HG02973 (cell line): ENCODE results near the gene NAT16.
"Not testable (repeated sequence)": the region's sequence is repeated elsewhere in the genome, so short reads cannot be mapped to it uniquely, and the experiment has no call there.

Source experiments
- ATAC-seq: cut with Tn5 transposase; IDR thresholded peaks from one replicate; pipeline ENCODE4 v1.9.1; 2021; ENCODE audit warnings: moderate library complexity; ENCODE audit not compliant: unreplicated experiment

NAT16 gene

DNA sequence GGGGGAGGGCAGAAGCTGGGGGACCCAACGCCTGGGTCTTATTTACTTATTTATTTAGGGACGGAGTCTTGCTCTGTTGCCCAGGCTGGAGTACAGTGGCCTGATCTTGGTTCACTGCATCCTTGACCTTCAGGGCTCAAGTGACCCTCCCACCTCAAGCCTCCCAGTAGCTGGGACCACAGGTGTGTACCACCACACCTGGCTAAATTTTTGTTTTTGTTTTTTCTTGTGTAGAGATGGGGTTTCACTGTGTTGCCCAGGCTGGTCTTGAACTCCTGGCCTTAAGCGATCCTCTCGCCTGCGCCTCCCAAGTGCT is 22.5 kb upstream of the NAT16 start:
- ATAC-seq, result no peak

DNA sequence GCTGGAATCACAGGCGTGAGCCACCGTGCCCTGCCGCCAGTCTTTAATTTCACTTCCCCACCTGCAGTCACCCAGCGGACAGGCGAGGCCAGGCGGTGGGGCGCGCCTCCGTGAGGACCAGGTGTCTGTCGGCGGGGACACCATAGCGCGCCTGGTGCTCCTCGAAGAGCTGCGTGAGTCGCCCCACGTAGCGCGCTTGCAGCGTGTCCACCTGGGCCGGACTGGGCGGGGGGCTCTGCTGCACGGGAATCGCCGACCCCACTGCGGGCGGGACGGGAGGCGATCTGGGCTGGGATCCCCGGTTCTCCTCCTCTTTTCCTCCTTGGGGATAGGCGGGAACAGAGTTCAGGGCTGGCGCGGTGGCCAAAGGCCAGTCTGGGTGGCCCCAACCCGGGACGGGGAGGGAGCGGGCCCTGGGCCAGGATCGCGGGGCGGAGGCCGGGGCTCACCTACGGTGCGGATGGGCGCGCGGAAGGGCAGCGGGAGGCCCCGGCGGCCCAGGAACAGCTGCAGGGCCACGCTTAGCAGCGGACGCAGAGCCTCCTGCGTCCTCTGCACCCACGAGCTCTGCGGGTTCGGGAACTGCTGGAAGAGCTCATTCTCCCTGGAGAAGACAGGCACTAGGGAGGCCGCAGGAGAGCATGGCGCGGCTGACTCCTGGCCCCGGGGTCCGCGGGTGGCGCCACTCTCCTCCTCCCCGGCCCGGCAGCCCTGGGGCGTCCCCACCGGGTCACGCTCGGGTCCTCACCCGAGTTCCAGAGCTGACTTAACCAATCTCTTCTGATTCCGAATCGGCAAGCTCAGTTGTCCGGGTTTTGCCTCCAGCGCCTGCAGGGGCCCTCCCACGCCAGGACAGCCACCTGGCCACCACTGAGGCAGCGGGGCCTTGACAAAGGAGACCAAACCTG is 21.9 kb upstream of the NAT16 start:
- ATAC-seq, result no peak

DNA sequence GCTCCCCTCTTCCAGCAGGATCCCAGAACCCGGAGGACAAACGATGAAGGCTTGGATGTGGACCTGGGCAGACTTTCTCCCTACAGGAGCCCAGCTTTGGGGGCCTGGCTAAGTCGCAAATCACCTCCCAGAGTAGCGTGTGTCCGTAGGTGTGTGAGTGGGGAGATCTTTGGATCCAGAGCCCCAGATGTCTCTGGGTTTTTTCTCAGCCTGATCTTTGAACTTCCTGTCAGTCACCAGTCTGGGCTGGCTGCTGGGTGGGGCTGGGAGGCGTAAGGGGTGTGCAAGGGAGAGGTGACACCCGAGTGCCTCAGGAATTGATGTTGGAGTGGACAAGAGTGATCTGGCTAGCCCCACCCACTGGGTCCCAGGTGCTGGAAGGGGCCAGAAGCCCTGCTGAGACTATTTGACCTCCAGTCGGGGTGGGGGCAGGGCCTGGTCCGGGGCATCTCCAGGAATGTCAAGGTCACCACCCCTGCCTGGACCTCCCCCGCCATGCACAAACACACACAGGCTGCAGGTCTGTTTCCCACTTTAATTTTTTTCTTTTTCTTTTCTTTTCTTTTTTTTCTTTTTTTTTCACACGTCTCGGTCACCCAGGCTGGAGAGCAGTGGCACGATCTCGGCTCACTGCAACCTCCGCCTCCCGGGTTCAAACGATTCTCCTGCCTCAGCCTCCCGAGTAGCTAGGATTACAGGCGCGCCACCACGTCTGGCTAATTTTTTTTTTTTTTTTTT is 20.9 kb upstream of the NAT16 start, which contains the start of gene MOGAT3:
Gene MOGAT3, minus strand, starts transcription at position 175 of the 738 bp plus-strand sequence. CDS start 182 bp downstream, outside the sequence.
- no peak for ATAC-seq

DNA sequence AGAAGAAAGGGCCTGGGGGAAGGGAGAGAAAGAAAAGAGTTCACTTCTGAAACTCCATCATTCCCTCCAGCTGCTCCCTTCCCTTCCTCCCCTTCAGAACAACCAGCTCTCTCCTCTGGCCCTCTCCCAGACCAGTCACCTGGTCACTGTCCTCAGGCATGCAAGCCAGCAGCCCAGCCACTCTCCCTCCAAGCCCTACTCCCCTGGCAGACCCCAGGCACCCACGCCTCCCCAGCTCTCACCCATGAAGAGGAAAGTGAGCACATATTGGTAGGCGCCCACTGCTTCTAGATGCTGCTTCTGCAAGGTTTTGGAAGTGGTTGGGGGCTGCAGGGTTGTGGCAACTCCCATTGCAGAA is 20.4 kb upstream of the NAT16 start:
- ATAC-seq, result no peak

DNA sequence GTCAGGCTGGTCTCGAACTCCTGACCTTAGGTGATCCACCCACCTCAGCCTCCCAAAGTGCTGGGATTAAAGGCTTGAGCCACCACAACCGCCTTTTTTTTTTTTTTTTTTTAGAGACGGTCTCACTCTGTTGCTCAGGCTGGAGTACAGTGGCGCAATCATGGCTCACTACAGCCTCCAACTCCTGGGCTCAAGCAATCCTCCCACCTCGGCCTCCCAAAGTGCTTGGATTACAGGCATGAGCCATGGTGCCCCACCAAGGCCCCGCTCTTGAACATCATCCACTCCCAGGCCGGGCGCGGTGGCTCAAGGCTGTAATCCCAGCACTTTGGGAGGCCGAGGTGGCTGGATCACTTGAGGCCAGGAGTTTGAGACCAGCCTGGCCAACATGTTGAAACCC is 19.4 kb upstream of the NAT16 start:
- ATAC-seq, result not testable (repeated sequence)

DNA sequence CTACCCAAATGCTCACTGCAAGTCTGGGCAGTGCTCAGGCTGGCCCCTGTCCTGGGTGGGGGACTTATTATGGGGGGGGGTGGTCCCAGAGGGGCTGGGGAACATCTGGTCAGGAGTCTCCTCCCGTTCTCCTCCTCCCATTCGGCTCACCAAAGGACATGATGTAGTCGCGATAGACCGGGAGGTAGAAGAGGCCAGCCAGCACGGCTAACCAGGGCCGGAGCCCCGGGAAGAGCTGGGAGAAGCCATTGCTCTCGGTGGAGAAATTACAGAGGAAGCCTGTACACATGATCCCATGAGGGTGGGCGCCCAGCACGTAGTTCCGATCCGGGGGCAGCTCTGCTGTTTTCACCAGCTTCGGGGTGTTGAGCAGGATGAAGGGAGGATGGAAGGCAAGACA is 18.4 kb upstream of the NAT16 start:
- no peak for ATAC-seq

DNA sequence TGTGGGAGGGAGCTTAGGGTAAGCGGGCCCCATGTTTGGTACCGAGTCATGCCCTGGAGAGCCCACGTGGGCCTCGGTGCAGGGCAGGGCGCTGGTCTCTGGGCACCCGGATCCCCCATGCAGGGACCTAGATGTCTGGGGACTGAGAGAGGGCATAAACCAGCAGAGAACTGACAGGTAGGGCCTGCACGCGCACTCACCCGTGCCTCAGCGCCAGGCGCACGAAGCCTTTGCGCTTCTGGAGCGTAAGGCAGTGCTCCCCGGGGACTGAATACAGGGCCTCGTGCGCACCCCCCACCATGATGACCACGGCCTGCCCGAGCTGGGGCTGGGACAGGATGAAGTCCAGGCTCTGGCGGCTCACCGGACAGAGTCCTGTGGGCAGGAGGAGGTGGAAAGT is 17.9 kb upstream of the NAT16 start:
- no peak for ATAC-seq

DNA sequence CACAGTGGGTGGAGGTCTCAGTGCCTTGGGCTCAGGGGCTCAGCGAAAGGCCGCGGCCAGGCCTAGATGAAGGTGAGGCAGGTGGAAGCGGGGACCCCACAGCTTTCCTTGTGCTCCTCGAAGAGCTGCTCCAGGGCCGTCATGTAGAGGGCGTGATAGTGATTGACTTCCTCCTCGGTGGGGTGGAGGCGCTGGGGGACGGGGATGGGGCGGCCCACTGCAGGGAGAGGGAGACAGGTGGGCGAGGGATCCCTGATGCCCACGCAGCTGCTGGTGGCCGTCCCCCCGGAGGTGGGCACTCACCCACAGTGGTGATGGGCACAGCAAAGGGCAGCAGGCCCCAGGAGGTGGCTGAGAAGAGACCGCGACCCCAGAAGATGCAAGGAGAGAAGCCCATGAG is 15.8 kb upstream of the NAT16 start:
- no peak for ATAC-seq

DNA sequence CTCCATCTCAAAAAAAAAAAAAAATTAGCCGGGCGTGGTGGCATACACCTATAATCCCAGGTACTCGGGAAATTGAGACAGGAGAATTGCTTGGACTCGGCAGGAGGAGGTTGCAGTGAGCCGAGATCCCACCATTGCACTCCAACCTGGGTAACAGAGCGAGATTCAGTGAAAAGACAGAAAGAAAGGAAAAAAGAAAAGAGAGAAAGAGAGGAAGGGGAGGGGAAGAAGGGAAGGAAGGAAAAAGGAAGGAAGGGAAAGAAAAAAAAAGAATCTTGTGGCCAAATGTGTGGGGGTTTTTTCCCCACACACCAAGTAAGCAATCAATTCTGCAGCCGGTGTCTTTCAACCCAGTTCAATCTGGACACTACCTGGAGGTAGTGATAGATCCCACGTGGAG is 9.0 kb upstream of the NAT16 start:
- no peak for ATAC-seq

DNA sequence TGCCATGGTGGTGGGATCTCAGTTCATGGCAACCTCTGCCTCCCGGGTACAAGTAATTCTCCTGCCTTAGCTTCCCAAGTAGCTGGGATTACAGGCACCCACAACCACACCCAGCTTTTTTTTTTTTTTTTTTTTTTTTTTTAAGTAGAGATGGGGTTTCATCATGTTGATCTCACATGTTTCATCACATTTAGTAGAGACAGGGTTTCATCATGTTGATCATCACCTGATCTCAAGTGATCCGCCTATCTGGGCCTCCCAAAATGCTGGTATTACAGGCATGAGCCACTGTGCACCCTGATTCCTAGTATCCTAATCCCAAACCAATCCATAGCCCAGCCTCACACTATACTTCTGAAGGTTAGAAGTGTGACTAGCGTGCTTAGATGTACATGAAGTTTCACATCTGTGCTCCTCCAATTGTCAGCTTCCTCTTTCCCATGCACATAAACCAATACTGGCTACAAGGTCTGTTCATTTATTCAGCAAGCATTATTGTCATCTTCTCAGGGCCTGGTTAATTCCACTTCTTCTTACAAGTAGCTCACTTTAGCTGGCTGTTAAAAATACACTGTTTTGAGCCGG is 6.8 kb upstream of the NAT16 start:
- no peak for ATAC-seq

DNA sequence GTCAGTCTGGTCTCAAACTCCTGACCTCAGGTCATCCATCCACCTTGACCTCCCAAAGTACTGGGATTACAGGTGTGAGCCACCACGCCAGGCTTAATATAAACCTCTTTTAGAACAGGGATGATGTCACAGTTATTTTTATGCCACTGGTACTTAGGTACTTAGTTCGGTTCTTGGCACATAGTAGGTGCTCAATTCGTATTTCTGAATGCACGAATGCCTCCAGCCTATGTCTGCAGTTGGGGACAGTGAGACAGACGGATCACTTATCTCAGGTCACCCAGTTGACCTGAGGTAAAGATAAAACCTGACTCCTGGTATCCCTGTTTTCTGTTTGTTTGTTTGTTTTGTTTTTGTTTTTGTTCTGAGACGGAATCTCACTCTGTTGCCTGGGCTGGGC is 6.1 kb upstream of the NAT16 start:
- no peak for ATAC-seq

DNA sequence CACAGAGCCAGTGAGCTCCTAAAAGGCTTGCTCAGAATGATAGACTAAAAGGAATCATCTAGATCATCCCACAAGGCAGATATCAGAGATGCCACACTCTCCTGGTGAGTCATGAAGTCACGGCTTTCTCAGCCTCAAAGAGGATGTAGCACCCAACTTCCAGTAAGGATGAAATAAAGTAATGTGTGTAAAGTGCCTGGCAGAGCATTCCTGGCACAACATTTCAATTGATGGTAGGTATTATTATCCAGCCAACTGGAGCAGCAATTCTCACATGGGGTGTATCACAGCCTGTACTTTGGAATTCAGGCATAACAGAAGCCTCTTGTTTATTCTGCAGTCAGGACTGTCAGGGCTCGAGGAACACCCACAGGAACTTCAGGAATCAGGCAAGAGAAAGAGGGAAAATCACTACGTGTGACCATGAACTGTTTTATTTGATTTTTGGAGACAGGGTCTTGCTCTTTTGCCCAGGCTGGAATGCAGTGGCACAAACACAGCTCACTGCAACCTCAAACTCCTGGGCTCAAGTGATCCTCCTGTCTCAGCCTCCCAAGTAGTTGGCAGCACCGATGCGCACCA is 5.3 kb upstream of the NAT16 start:
- no peak for ATAC-seq

DNA sequence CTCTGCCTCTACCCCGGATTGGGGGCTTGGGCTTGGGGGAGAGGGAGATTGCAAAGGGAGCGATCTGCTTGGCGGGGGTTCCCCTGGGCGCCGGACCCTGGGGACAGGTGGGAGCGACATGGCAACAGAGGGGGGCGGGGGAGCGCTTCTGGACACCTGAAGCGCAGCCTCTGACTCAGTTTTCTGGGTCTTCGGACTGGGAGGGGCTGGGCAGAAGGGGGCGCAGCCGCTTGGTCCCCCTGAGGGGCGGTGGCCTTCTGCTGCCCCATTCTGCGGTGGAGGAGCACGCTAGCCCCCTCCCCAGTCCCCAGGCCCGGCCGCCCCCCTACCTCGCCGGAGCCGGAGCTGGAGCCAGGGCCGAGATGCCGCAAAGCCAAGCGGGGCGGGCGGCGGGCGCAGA is 380 bp downstream of the NAT16 start:
- no peak for ATAC-seq

DNA sequence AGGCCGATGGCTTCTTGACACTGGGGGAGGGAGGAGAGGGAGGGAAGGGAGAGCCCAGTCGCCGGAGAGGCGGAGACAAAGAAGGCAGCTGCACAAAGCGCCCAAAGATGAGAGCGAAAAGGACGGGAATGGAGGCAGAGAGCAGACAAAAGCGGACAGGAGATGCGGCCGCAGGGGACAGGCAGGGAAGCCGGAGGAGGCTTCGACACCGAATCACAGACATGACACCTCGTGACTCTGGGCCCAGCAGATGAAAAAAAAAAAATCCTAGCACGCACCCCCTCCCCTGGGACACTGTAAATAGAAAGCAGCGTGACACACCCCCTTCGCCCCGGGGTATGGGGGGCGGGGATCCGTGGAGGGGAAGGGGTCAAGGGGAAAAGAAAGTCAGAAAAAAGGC is 976 bp downstream of the NAT16 start:
- no peak for ATAC-seq

DNA sequence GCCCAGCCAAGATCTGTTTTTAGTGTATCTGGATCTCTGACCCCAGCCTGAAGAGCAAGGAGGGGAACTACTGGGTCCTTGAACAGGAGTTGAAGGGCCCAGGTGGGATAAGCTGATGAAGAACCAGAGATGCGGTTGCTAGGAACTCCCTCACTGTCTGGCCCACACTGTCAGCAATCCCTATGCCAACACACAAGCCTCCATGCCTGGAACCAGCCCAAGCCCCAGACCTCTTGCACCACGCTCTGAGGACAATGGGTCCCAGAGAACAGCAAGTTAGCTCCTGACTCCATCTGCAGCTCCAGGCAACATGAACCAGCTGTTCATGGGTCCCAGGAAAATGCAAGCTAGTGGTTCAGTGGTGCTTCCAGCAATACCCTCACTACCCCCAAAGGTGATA is 2.4 kb downstream of the NAT16 start:
- no peak for ATAC-seq

DNA sequence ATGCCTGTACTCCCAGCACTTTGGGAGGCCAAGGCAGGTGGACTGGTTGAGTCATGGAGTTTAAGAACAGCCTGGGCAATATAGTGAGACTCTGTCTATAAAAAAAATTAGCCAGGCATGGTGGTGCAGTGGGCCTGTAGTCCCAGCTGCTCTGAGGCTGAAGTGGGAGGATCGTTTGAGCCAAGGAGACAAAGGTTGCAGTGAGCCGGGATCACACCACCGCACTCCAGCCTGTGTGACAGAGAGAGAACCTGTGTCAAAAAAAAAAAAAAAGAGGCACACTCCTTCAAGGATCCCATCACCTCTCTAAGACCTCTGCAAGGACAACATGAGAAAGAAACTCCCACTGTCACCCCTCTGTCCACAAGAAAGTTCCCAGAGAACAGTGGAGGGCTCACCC is 4.4 kb downstream of the NAT16 start:
- no peak for ATAC-seq

DNA sequence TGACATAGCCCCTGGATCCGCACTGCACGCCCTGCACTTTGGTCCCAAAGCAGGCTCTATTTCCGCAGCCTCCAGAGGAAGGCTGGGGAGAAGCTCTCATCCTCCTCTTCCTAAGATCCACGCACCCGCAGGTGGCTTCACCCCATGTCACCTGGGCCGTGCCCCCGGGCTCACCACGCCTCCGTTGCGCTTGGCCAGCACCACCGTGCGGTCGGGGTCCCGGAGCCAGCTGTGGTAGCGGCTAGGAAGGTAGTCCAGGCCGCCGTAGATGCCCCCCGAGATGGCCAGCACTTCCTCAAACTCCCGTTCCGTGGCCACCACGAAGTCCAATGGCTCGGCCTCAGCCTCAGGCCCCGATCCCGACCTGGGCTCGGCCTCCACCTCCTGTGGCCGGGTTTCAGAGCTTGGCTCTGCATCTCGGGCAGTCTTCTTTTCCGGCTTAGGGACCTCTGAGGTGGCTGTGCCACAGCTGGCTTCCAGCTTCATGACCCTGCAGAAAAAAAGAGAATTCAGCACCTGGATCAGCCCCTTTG is 5.7 kb downstream of the NAT16 start:
- no peak for ATAC-seq

DNA sequence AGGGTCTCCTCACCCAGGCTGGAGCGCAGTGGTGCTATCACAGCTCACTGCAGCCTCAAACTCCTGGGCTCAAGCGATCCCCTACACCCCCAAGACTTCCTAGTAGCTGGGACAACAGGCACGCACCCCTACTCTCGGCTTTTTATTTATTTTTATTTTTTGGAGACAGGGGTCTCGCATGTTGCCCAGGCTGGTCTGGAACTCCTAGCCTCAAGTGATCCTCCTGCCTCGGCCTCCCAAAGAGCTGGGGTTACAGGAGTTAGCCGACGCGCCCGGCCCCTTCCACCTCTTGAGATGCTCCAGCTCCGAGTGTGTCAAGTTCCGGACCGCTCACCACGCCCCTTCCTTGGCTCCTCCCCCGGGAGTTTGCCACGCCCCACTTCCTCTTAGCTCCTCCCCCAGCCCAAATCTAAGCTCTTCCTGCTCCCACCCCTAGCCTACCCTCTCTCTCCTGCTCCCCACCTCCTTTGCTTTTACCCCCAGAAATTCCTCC is 6.3 kb downstream of the NAT16 start:
- ATAC-seq, result no peak

DNA sequence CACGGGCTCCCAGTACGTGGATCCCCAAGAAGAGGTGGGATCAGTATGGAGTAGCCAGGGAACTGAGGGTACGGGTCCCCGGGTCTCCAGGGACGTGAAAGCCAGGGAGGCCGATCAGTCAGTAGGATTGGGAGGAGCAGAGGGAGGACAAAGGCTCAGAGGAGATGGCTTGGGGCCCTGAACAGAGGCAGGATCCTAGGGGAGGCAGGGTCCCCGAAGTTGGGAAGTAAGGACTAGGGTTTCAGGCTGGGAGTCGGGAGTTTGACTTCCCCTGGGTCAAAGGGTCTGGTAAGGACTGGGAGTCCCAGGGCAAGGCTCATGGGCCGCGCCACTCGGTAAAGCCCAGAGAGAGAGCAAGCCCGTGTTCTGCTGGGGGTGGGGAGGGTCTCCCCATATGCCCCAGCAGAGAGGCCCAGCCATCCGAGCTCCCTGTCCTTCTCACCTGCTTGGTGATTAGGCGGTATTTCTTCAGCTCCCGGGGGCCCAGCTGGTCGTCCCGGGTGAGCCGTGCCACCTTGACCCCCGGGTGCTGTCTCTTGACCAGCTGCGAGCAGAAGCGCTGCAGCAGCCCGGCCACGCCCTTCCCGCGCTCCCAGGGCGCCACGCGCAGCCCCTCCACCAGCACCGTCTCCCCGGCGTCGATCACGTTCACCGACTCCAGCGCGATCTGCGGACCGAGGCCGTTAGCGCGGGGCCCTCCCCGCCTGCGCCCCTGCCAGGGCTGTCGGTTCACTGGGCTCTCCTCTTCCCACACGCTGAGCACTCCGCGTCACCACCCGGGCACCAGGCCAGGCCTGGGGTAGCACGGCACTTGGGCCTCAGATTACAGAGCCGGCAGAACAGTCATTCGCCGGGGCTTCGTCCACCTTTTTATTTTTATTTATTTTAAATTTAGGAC is 7.0 kb downstream of the NAT16 start:
- ATAC-seq, result no peak
